ENCODE results near the gene AGAP4.
"Not testable (repeated sequence)": the region's sequence is repeated elsewhere in the genome, so short reads cannot be mapped to it uniquely, and the experiment has no call there.

AGAP4 gene

DNA sequence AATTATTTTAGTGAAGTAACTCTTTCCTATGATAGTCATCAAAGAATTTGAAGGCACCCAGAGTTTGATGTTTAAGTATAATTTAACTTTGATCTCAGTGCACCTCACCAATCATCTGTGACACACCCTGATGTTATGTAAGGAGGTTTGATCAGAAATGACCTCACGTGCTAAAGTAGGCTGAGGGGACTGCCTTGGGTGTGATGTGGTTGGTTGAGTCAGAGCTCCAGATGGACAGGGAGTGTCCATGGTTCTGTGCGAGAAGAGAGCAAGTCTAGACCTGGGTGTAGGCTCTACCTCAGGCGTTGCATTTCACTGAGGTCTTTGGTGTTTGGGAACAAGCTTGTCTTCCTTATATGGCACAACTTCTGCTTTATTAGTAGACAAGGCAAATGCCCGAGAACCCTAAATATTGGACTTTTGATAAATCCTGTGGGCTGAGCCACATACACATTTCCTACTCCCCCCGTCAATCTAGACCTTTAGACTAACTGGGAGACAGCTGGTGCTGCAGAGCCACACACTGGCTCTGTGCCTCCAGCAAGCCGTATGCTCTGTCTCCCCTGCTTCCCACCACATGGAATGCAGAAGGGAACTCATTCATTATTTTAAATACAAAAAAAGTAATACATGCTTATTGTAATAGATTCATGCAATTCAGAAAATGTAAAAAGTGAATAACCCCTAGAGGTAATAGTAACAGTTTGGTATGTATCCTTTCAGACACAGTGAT, 56.4 kb downstream of the AGAP4 start:
- not testable (repeated sequence) for DNase-seq

- DNase-seq = not testable (repeated sequence)
Observed at GRCh38 chr10:45789991-45790390, 57.3 kb downstream of the AGAP4 start.

DNA sequence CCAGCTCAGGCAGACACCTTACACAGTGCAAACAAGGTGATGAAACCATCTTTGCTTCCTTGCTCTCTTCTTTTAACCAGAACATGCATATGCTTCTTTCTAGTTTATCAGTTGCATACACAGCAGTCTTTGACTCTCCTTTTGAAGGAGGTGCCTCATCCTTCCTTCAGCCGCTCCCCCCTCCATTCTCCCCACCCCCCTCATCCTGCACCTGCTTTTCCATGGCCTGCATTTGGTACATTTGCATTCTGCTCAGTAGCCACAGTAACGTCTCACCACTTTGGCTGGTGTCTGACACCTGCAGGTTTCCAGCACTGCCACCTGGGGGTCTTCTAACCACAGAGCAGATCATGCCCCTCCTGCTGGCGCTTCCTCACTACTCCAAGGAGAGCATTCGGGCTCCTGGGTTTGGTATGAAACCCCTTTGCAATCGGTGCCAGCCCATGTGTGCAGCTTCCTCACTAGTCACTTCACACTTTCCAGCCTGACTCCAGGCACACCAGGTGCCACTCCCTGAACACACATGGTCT, 60.0 kb downstream of the AGAP4 start:
- DNase-seq = not testable (repeated sequence)

DNA sequence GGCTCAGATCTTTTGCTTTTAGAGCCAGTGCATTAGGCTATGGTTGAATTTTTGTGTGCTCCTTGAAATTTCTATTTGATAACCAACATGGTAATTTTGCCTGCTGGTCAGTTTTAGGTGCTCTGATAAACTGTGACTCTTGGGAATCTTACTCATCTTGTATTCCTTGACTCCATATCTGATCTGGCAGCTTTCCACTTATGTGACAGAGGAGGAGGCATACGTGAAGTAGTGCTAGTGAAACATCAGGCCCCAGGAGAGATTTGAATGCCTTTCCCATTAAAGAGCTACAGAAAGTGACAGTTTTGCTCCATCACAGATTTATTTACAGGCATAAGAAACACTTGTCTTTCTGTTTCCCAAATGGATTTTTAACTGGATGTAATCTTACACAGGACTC, 61.1 kb downstream of the AGAP4 start:
- not testable (repeated sequence) for DNase-seq
